Keratinocyte (primary cell): Measurements from ENCODE around the gene WDR7. TPM values are rescaled to one million over a fixed set of nuclear protein-coding genes. Genes with fewer than 3 reads are reported as not detected.

Experiments used
- DNase-seq: peaks from one replicate; pipeline ENCODE4 v3.0.0-alpha.2; 2011; ENCODE audit warnings: low read depth, missing footprints, low spot score
- FAIRE-seq: peaks from 2 replicates; lab custom pipeline; 2011; peaks lifted over from hg19 to GRCh38; lab: Jason Lieb, UNC
- H2AFZ ChIP-seq: 2 replicates; pipeline ENCODE4 v1.6.0; 2012; ENCODE audit warnings: low read length, control low read depth, inconsistent platforms; ENCODE audit not compliant: control insufficient read depth
- H3K27ac ChIP-seq: 2 replicates; pipeline ENCODE4 v1.5.1; 2011; ENCODE audit warnings: low read length; ENCODE audit not compliant: control insufficient read depth, insufficient read depth
- H3K27me3 ChIP-seq: 3 replicates; pipeline ENCODE4 v1.6.0; 2011; ENCODE audit warnings: low read length; ENCODE audit not compliant: control insufficient read depth, insufficient read depth; ENCODE audit errors: extremely low read depth
- H3K36me3 ChIP-seq, 2 experiments: 2 replicates in 1 of 2; 3 replicates in 1 of 2; pipeline ENCODE4 v1.5.1; 2011; ENCODE audit warnings: low read length in 2 of 2, mild to moderate bottlenecking in 1 of 2; ENCODE audit not compliant: control insufficient read depth in 2 of 2, insufficient read depth in 2 of 2; ENCODE audit errors: extremely low read depth in 1 of 2
- H3K4me1 ChIP-seq: 3 replicates; pipeline ENCODE4 v1.5.1; 2011; ENCODE audit warnings: low read length; ENCODE audit not compliant: control insufficient read depth, insufficient read depth; ENCODE audit errors: extremely low read depth
- H3K4me2 ChIP-seq: 3 replicates; pipeline ENCODE4 v1.6.0; 2011; ENCODE audit warnings: low read depth, low read length; ENCODE audit not compliant: control insufficient read depth, insufficient read depth; ENCODE audit errors: extremely low read depth
- H3K4me3 ChIP-seq, 3 experiments: fragments of 200-600 bp in 1 of 3; sonication (generic) in 1 of 3; 2 replicates in 2 of 3; 3 replicates in 1 of 3; pipeline ENCODE4 v1.5.1; 2011 to 2016; ENCODE audit warnings: low read length in 3 of 3, mild to moderate bottlenecking in 3 of 3, control low read depth in 2 of 3, inconsistent platforms in 1 of 3, low read depth in 1 of 3, mixed read lengths in 1 of 3, mixed run types in 1 of 3, moderate library complexity in 1 of 3; ENCODE audit not compliant: control insufficient read depth in 2 of 3, insufficient read depth in 2 of 3; ENCODE audit errors: extremely low read depth in 1 of 3
- H3K79me2 ChIP-seq: 2 replicates; pipeline ENCODE4 v1.6.0; 2012; ENCODE audit warnings: low read length; ENCODE audit not compliant: control insufficient read depth, insufficient read depth
- H3K9ac ChIP-seq: 3 replicates; pipeline ENCODE4 v1.6.0; 2011; ENCODE audit warnings: low read length; ENCODE audit not compliant: control insufficient read depth, insufficient read depth; ENCODE audit errors: extremely low read depth
- H3K9me1 ChIP-seq: 3 replicates; pipeline ENCODE4 v1.6.0; 2011; ENCODE audit warnings: low read length; ENCODE audit not compliant: control insufficient read depth, insufficient read depth; ENCODE audit errors: extremely low read depth
- H3K9me3 ChIP-seq: 2 replicates; pipeline ENCODE4 v1.5.1; 2012; ENCODE audit warnings: low read depth, low read length; ENCODE audit not compliant: control insufficient read depth
- H4K20me1 ChIP-seq: 3 replicates; pipeline ENCODE4 v1.6.0; 2011; ENCODE audit warnings: low read length; ENCODE audit not compliant: control insufficient read depth, insufficient read depth; ENCODE audit errors: extremely low read depth
- CTCF ChIP-seq, 3 experiments: IDR thresholded peaks in 1 of 3; conservative IDR thresholded peaks in 1 of 3; optimal IDR thresholded peaks in 1 of 3; 2 replicates in 2 of 3; 3 replicates in 1 of 3; pipeline versions ENCODE3 to v1.5.1; 2011; ENCODE audit warnings: low read length in 3 of 3, mild to moderate bottlenecking in 3 of 3, moderate library complexity in 2 of 3, control low read depth in 1 of 3, inconsistent platforms in 1 of 3; ENCODE audit not compliant: insufficient read depth in 2 of 3; ENCODE audit errors: extremely low read depth in 1 of 3
- EZH2 ChIP-seq: IDR thresholded peaks from one replicate; pipeline ENCODE4 v1.6.1; 2012; ENCODE audit warnings: inconsistent platforms, mild to moderate bottlenecking, low read length, moderate library complexity
- dilution Hi-C: fragments of 300-500 bp; cut with MboI; formaldehyde crosslinking; loops from one replicate; pipeline ENCODE4 v1.7.0; 2020; ENCODE audit warnings: low sequenced_read_pairs; ENCODE audit not compliant: extremely low pct_ligation_motif_present
- polyA plus RNA-seq, 5 experiments: library from polyadenylated mRNA; depleted of rRNA in 3 of 5; stranded (reverse) in 3 of 5; stranded (forward) in 1 of 5; unstranded in 1 of 5; fragments of >200 nt; gene quantifications; 1 replicate in 1 of 5; 2 replicates in 3 of 5; 3 replicates in 1 of 5; pipeline versions ENCODE4 v1.2.1 to v1.2.3, GENCODE V29; 2011 to 2012; ENCODE audit warnings: missing spikeins in 2 of 5, low read depth in 1 of 5, low replicate concordance in 1 of 5

WDR7 gene
- polyA plus RNA-seq, 1 donor (not counting 4 experiments of a cell fraction or from before 2014, with no cell fraction given), result 6.9 TPM

- Histone ChIP-seq H3K79me2 (peaks cover 1% of the 10 kb centered on the region), H3K36me3 (peaks cover 1 to 17% of the 10 kb centered on the region in 2 experiments), H3K9me3 (no peaks in the 10 kb centered on the region), H3K4me2 (no peak overlapping the region), H4K20me1 (no peaks in the 10 kb centered on the region), H3K9ac (no peak overlapping the region), H2AFZ (no peak overlapping the region), H3K4me1 (no peaks in the 10 kb centered on the region), H3K4me3 (no peak overlapping the region), H3K9me1 (no peaks in the 10 kb centered on the region), H3K27me3 (no peaks in the 10 kb centered on the region), H3K27ac (no peak overlapping the region)
- FAIRE-seq (no peak), DNase-seq (no peak)
- TF ChIP-seq CTCF (optimal IDR thresholded peaks at IDR 0.05 in 1 of 3, IDR thresholded peaks at IDR 0.05 in 1 of 3, conservative IDR thresholded peaks at IDR 0.05 in 1 of 3; ENCODE audit: extremely low read depth in 1 of 3, insufficient read depth in 2 of 3, low read length in 3 of 3) (no peak), EZH2 (no peak)
- dilution Hi-C loops, result no loop called here
These were observed 35.2 kb upstream of the WDR7 start for GRCh38 chr18:56615738-56616520.

GRCh38 chr18:56627991-56628390, 23.2 kb upstream of the WDR7 start:
- H3K4me2 ChIP-seq, result no peak overlapping the region
- peaks cover 0 to 10% of the 10 kb centered on the region in 2 experiments for H3K36me3 ChIP-seq
- DNase-seq (no peak), FAIRE-seq (no peak)
- peaks cover 86% of the 10 kb centered on the region for H3K79me2 ChIP-seq
- H3K27ac ChIP-seq, result no peak overlapping the region
- H3K4me1 ChIP-seq, result no peaks in the 10 kb centered on the region
- H4K20me1 ChIP-seq, result peaks cover 14% of the 10 kb centered on the region
- H3K9me3 ChIP-seq, result no peaks in the 10 kb centered on the region
- H3K27me3 ChIP-seq, result no peaks in the 10 kb centered on the region
- dilution Hi-C loops, result no loop called here
- no peak overlapping the region for H3K4me3 ChIP-seq
- no peaks in the 10 kb centered on the region for H3K9me1 ChIP-seq
- no peak overlapping the region for H2AFZ ChIP-seq
- no peak overlapping the region for H3K9ac ChIP-seq
- TF ChIP-seq CTCF (optimal IDR thresholded peaks at IDR 0.05 in 1 of 3, IDR thresholded peaks at IDR 0.05 in 1 of 3, conservative IDR thresholded peaks at IDR 0.05 in 1 of 3; ENCODE audit: extremely low read depth in 1 of 3, insufficient read depth in 2 of 3, low read length in 3 of 3) (no peak), EZH2 (no peak)
